ENCODE measurements around the gene GNA12.

The GNA12 gene

GRCh38 chr7:2844153-2845033 lies at the start of gene GNA12:
TSS of gene GNA12 (minus strand) at chr7:2844308. CDS start at chr7:2844161, 147 bp downstream.
- TF ChIP-seq ZBTB7A (IDR thresholded peaks at IDR 0.05; ENCODE audit: low read depth) (no peak), CREB1 (IDR thresholded peaks at IDR 0.05; ENCODE audit: low read depth) (no peak; the same call in 1 of the 2 replicates), YY1 (IDR thresholded peaks at IDR 0.05; ENCODE audit: low read depth) (no peak), TAF1 (IDR thresholded peaks at IDR 0.05; ENCODE audit: low read depth) (peak; percentile 59), TCF12 (IDR thresholded peaks at IDR 0.05; ENCODE audit: low read depth) (no peak), REST (IDR thresholded peaks at IDR 0.05; ENCODE audit: low read depth) (no peak), MAX (IDR thresholded peaks at IDR 0.05) (peak; percentile 46; the same call in 1 of the 2 replicates), CEBPB (IDR thresholded peaks at IDR 0.05) (no peak), RAD21 (IDR thresholded peaks at IDR 0.05; ENCODE audit: low read depth) (no peak)

GRCh38 chr7:2893411-2893861 lies 49.3 kb upstream of the GNA12 start:
- TF ChIP-seq CREB1 (IDR thresholded peaks at IDR 0.05; ENCODE audit: low read depth) (no peak), TEAD4 (IDR thresholded peaks at IDR 0.05) (no peak), MAX (IDR thresholded peaks at IDR 0.05) (no peak), ZBTB7A (IDR thresholded peaks at IDR 0.05; ENCODE audit: low read depth) (no peak), TCF12 (IDR thresholded peaks at IDR 0.05; ENCODE audit: low read depth) (no peak), REST (IDR thresholded peaks at IDR 0.05; ENCODE audit: low read depth) (no peak), FOXM1 (IDR thresholded peaks at IDR 0.05; ENCODE audit: borderline replicate concordance, low read depth) (no peak), CEBPB (IDR thresholded peaks at IDR 0.05) (no peak)

GRCh38 chr7:2892549-2892948 lies 48.4 kb upstream of the GNA12 start:
- no peak for TF ChIP-seq ZBTB7A (IDR thresholded peaks at IDR 0.05; ENCODE audit: low read depth)
- TF ChIP-seq TEAD4 (IDR thresholded peaks at IDR 0.05) = no peak
- TF ChIP-seq USF1 (IDR thresholded peaks at IDR 0.05) = no peak
- TF ChIP-seq CREB1 (IDR thresholded peaks at IDR 0.05; ENCODE audit: low read depth) = no peak
- no peak for TF ChIP-seq EP300 (IDR thresholded peaks at IDR 0.05; ENCODE audit: borderline replicate concordance)
- TF ChIP-seq EGR1 (IDR thresholded peaks at IDR 0.05) = no peak
- TF ChIP-seq TAF1 (IDR thresholded peaks at IDR 0.05; ENCODE audit: low read depth) = no peak
- TF ChIP-seq REST (IDR thresholded peaks at IDR 0.05; ENCODE audit: low read depth) = no peak

GRCh38 chr7:2887816-2888215 lies 43.7 kb upstream of the GNA12 start:
- TF ChIP-seq TAF1 (IDR thresholded peaks at IDR 0.05; ENCODE audit: low read depth) (no peak), NFIC (IDR thresholded peaks at IDR 0.05) (no peak), ZBTB7A (IDR thresholded peaks at IDR 0.05; ENCODE audit: low read depth) (no peak), YY1 (IDR thresholded peaks at IDR 0.05; ENCODE audit: low read depth) (no peak), FOXM1 (IDR thresholded peaks at IDR 0.05; ENCODE audit: borderline replicate concordance, low read depth) (no peak), REST (IDR thresholded peaks at IDR 0.05; ENCODE audit: low read depth) (no peak), TEAD4 (IDR thresholded peaks at IDR 0.05) (no peak)

Measured in Ishikawa (cell line).